ENCODE data around the gene CELA2A. TPM values are rescaled to one million over a fixed set of nuclear protein-coding genes. Genes with fewer than 3 reads are reported as not detected.

The CELA2A gene
- total RNA-seq, 3 donors from 2014 or later (not counting 1 experiment from before 2014, with no cell fraction given), result not detected

GRCh38 chr1:15492596-15492995 lies 36.1 kb downstream of the CELA2A start:
- no peak overlapping the region for H3K27ac ChIP-seq (ENCODE audit: low read length)
- WGBS (ENCODE audit: insufficient coverage), result 88% methylated on average over 5 of the region's 5 CpGs
- DNase-seq (no peak), ATAC-seq (no peak)
- H3K9me3 Mint-ChIP-seq, result no peaks in the 10 kb centered on the region
- no peak overlapping the region for H3K4me3 Mint-ChIP-seq
- no peaks in the 10 kb centered on the region for H3K27me3 ChIP-seq (ENCODE audit: control insufficient read depth, insufficient read depth, low read length)
- H3K36me3 ChIP-seq (ENCODE audit: control insufficient read depth, insufficient read depth, low read length), result peaks cover 29% of the 10 kb centered on the region
- H3K27ac Mint-ChIP-seq, result no peak overlapping the region
- no peaks in the 10 kb centered on the region for H3K9me3 ChIP-seq (ENCODE audit: control insufficient read depth, insufficient read depth, low read length)
- no peaks in the 10 kb centered on the region for H3K27me3 Mint-ChIP-seq (ENCODE audit: low read depth in 2 of 2)
- no peak overlapping the region for H3K4me3 ChIP-seq (ENCODE audit: low read length)
- intact Hi-C loops (cut with micrococcal nuclease), result no loop called here
- no peaks in the 10 kb centered on the region for H3K4me1 ChIP-seq (ENCODE audit: control insufficient read depth, insufficient read depth, low read length)
- TF ChIP-seq CTCF (IDR thresholded peaks at IDR 0.05), result no peak
- no peaks in the 10 kb centered on the region for H3K4me1 Mint-ChIP-seq
- H3K36me3 Mint-ChIP-seq, result no peaks in the 10 kb centered on the region

- no peak for ATAC-seq
- H3K4me1 ChIP-seq (ENCODE audit: control insufficient read depth, insufficient read depth, low read length), result no peaks in the 10 kb centered on the region
- no peak overlapping the region for H3K27ac ChIP-seq (ENCODE audit: low read length)
- Mint-ChIP-seq H3K9me3 (no peaks in the 10 kb centered on the region), H3K36me3 (no peaks in the 10 kb centered on the region), H3K27me3 (ENCODE audit: low read depth in 2 of 2) (no peaks in the 10 kb centered on the region), H3K4me1 (no peaks in the 10 kb centered on the region), H3K4me3 (no peak overlapping the region), H3K27ac (no peak overlapping the region)
- no peak for TF ChIP-seq CTCF (IDR thresholded peaks at IDR 0.05)
- WGBS (ENCODE audit: insufficient coverage), result 97% methylated on average over 9 of the region's 9 CpGs
- peaks cover 29% of the 10 kb centered on the region for H3K36me3 ChIP-seq (ENCODE audit: control insufficient read depth, insufficient read depth, low read length)
- no peaks in the 10 kb centered on the region for H3K9me3 ChIP-seq (ENCODE audit: control insufficient read depth, insufficient read depth, low read length)
- no peak for DNase-seq
- H3K4me3 ChIP-seq (ENCODE audit: low read length), result no peak overlapping the region
- intact Hi-C loops (cut with micrococcal nuclease), result no loop called here
- H3K27me3 ChIP-seq (ENCODE audit: control insufficient read depth, insufficient read depth, low read length), result no peaks in the 10 kb centered on the region
Measured at GRCh38 chr1:15493869-15494390, 37.4 kb downstream of the CELA2A start.

- H3K9me3 Mint-ChIP-seq, result no peaks in the 10 kb centered on the region
- H3K4me3 Mint-ChIP-seq, result no peak overlapping the region
- no peaks in the 10 kb centered on the region for H3K9me3 ChIP-seq (ENCODE audit: control insufficient read depth, insufficient read depth, low read length)
- no peaks in the 10 kb centered on the region for H3K4me1 Mint-ChIP-seq
- no peak overlapping the region for H3K27ac Mint-ChIP-seq
- H3K27ac ChIP-seq (ENCODE audit: low read length), result no peak overlapping the region
- DNase-seq (no peak), ATAC-seq (no peak)
- 93% methylated on average over 18 of the region's 19 CpGs for WGBS (ENCODE audit: insufficient coverage)
- no peaks in the 10 kb centered on the region for H3K36me3 Mint-ChIP-seq
- TF ChIP-seq CTCF (IDR thresholded peaks at IDR 0.05), result no peak
- intact Hi-C loops (cut with micrococcal nuclease), result loop anchor here (2.0 kb wide), 1 partner anchor 178 kb away; no protein-coding TSS in a partner anchor
- no peaks in the 10 kb centered on the region for H3K27me3 ChIP-seq (ENCODE audit: control insufficient read depth, insufficient read depth, low read length)
- H3K27me3 Mint-ChIP-seq (ENCODE audit: low read depth in 2 of 2), result no peaks in the 10 kb centered on the region
- H3K4me3 ChIP-seq (ENCODE audit: low read length), result no peak overlapping the region
- peaks cover 19% of the 10 kb centered on the region for H3K36me3 ChIP-seq (ENCODE audit: control insufficient read depth, insufficient read depth, low read length)
- no peaks in the 10 kb centered on the region for H3K4me1 ChIP-seq (ENCODE audit: control insufficient read depth, insufficient read depth, low read length)
Measured at GRCh38 chr1:15500184-15501178, 43.9 kb downstream of the CELA2A start.
